Dedifferentiated amniotic fluid mesenchymal stem cell (primary cell): ENCODE results near the gene TECR.

Source experiments
- DNase-seq: peaks from one replicate; pipeline ENCODE4 v3.0.0-alpha.2; 2016; ENCODE audit errors: extremely low spot score

TECR gene

DNA sequence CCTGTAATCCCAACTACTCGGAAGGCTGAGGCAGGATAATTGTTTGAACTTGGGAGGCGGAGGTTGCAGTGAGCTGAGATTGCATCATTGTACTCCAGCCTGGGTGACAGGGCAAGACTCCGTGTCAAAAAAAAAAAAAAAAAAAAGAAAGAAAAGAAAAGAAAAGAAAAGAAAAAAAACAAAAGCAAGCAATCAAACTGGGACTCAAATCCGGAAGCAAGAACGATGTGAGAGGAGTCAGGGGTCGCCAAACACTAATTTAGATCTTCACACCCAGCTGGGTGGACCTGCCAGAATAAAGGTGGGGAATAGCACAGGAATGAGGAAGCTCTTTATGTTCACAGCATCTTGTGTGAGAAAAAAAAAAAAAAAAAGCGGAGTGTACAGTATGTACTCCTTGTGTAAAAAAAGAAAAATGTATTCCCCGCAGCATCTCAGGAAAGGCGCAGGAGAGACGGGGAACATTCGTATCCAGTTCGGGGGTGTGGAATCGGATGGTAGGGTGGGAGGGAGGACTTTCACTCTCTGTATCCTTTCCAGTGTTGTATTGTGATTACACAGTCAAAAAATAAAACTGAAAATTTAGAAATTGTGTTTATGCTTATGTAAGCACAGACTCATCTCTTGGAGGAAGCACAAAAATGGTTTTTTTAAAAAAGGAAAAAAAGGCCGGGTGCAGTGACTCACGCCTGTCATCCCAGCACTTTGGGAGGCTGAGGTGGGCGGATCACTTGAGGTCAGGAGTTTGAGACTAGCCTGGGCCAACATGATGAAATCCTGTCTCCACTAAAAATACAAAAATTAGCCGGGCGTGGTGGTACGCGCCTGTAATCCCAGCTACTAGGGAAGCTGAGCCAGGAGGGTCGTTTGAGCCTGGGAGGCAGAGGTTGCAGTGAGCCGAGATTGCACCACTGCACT, 18.8 kb upstream of the TECR start:
- DNase-seq = peak; percentile 86

DNA sequence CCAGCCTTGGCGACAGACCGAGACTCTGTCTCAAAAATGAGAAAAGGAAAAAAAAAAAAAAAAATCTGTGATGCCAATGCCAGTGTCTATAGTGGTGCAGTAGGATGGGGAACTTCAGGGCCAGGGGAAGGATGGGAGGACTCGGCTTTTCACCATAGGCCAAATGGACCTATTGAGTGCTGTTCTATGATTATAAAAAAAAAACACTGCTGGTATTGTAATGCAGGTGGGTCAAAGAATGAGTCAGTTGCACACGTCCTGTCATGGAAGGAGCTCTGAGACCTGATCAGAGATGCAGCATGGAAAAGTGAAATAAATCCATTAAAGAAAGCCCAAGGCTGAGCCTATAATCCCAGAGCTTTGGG, 18.2 kb upstream of the TECR start:
- DNase-seq = no peak

- no peak for DNase-seq
These were observed 16.9 kb upstream of the TECR start for GRCh38 chr19:14512406-14512961.

DNA sequence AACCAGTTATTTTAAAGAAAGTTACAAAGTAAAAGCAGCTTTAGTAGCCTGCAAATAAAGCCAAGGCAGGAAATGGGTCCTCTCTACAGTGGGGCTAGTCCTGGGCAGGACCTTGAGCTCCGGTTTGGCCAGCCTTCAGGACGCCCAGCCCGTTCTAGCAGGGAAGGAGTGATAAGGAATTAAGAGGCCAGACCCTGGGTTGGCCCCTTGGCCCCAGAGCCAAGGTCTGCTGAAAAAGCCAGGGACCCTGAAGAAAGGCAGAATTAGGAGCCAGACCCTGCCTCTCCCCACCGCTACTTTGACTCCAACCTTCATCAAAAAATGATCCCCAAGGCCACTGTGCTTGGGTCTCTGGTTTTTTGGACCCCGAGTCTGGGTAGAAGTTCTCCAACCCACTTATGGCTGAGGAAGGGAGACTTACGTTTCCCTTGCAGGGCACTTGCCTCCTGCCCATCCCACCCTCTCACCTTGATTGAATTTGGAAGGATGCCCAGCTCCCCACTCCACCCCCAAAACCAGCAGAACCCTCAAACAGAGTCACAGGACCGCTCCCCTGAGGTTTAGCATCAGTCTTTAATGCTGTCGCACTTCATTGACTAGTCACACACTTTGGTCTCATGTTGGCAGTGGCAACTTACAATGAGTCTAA, 15.1 kb upstream of the TECR start:
- DNase-seq = no peak

- DNase-seq = no peak
These were observed 13.8 kb upstream of the TECR start for GRCh38 chr19:14515501-14516047.

DNA sequence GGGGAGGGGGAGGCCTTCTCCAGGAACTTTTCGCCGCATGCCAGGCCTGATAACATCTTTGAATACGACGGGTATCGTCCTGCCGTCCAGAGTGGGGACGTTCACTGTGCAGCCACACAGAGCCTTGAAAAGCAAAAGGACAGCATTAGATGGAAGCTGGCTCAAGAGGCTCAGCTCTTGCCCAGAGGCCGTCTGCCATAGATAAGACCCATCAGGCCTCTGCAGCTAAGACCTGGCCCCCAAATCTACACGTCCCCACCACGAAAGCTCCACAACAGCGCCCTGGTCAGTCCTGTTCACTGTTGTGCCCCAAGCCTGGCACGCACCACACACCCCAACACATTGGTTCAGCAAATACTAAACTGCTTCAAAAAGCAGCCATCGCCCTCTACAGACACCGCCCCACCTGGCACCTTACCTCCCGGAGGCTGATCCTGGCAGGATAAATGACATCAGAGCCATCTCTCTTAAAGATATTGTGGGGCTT, 13.3 kb upstream of the TECR start:
- DNase-seq = no peak

DNA sequence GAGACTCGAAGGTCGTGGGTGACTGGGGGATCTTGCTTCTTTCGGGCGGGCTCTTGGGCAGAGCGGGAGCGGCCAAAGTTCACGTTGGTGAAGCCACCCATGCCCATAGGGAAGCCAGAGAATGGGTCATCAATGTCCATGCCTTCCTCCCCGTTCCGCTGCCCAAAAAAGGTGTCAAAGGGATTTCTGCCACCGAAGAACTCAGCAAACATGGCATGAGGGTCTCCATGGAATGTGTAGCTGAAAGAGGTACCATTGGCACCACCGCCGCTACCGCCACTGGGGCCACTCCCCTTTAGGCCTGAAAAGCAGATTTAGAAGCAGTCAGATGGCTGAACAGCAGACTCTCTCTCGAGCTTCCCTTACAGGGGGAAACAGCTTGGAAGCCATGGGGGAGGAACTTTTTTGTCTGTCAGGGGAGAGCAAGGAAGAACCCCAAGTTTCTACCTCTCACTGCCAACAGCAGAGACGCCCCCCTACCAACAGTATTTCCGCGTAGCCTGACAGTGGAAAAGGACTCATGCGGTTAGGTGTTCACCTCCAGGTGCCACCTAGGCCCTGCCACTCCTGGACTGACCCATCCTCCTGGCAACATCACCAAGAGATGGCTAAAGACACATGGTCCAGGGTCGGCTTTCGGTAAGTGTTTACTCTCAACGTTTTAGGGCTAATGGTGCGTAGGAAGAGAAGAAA, 12.5 kb upstream of the TECR start:
- no peak for DNase-seq

DNA sequence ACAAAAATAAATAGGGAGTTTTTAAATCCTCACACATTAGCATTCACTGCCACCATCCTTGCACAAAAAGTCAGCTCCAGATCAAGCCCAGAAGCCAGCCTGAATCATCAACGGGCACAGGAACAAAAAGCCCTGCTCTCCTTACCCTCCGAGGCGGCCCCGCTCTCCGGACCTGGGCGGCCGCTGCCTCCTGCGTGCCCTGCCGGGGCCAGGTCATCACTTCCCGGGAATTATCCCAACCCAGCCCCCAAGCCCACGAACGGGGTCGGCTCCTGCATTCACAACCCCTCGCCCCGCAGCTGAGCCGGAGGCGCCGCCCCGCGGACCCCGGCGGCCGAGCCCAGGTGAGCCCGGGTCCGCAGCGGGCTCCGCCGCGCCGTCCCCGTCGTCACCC, 12.0 kb upstream of the TECR start:
- no peak for DNase-seq

DNA sequence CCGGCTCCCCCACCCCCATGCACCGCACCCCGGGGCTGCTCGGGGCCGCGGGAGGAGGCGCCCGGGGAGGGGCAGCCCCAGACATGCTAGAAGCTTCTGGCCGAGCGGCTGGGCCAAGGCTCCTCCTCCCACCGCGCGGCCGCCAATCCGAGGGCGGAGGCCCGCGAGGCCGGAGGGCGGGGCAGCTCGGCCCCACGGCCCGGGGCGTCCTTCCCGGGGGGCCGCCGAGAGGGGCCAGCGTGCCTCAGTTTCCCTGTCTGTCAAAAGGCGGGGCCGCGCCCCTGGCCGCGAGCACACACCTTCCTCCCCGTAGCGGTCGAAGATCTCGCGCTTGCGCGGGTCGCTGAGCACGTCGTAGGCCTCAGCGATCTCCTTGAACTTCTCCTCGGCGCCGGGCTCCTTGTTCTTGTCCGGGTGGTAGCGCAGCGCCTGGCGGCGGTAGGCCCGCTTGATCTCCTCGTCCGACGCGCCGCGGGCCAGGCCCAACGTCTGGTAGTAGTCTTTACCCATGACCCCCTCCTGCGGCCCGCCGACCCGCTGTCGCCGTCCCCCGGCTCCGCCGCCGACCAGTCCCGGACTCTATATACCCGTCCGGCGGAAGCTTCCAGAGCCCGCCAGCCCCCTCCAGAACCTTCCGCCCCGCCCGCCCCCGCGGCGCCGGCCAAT, 11.4 kb upstream of the TECR start, which contains the start of gene DNAJB1:
DNAJB1 (minus strand) TSS at position 558 of the 666 bp plus-strand sequence; CDS start at position 510, 48 bp downstream.
- DNase-seq = peak; percentile 59

DNA sequence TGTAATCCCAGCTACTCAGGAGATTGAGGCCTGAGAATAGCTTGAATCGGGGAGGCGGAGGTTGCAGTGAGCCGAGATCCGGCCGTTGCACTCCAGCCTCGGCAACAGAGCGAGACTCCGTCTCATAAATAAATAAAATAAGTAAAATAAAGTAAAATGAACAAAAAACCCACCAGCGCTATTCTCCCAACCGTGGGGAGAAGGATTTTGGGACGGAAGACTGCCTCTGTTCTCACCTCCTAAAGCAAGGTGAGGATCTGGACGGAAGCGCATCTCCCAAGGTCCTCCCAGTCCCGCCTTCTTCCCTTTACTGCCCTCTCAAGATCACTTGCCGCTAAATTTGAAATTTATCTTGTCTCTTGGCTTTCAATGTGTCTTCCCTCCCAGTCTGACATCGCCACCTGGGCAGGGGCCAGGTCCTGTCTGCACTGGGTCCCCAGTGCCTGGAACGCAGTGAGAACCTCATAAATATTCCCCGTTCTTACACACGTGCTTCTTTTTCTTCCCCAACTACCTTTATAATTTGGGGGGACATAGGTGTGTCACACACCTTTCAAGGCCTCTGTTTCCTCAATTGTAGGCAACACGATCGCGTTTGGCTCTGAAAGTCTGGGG, 10.0 kb upstream of the TECR start:
- no peak for DNase-seq

DNA sequence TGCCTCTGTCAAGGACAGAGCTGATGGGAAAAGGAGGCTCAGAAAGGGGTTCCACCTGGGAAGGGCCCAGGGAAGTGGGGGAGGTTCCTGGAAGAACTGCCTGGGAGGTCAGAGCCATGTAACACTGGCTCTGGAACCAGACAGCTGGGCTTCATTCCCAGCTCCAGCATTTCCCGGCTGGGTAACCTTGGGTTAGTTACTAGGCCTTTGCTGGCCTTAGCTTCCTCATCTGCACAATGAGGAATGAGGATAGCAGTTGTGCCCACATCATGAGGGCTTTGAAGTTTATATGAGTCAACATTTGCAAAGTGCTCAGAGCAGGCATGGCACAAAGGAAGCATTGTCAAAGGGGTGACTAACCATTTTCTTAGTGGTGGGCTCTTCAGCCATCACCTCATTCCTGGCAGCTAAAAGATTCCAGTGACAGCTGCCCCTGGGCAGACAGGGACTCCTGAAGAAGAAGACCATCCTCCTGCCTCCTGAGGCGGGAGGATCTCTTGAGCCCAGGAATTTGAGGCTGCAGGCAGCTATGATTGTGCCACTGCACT, 9.5 kb upstream of the TECR start:
- DNase-seq = no peak

DNA sequence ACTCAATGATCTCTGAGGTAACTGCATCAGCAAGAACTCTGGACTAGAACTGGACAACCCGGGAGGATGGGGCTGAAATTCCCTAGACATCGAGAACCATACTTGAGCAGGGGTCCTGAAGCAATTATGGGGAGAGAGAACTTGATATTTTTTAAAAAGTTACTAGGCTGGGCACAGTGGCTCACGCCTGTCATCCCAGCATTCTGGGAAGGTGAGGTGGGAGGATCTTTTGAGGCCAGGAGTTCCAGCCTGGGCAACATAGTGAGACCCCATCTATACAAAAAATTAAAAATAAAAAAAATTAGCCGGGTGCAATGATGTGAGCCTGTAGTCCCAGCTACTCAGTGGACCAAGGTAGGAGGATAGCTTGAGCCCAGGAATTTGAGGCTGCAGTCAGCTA, 8.9 kb upstream of the TECR start:
- no peak for DNase-seq

DNA sequence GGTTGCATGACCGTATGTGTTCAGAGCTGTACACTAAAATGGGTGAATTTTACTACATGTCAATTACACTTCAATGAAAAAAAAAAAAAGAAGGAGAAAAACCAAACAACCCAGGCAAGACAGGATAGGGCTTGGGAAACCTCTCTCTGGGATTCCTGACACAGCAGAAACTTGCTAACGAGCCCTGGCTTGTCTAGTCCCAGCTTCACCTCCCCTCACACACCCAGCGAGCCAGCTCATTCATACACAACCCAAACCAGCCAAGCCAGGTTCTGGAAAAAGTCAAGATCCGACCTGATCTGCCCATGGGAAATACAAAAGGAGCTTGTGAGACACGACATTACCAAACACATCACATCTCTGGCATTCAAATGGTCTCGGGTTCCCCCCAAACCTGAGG, 3.7 kb upstream of the TECR start:
- DNase-seq = no peak

GRCh38 chr19:14526423-14526822, 3.0 kb upstream of the TECR start:
- DNase-seq = no peak

GRCh38 chr19:14528419-14529253, 758 bp upstream of the TECR start:
- DNase-seq = no peak

DNA sequence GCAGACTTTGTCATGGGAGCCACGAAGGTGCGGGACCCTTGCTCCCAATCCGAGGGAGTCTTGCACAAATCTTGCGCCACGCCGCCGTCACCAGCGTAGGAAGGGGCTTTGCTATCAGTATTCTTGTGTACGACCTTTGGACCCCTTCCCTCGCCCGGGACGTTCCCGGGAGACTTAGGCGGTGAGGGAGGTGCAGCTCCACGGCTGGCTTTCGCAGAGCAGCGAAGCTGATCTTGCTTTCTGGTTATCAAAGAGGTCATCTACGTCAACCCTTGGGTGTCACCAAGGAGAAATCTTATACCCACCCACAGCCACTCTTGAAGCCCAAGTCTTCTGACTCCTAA, 583 bp downstream of the TECR start:
- no peak for DNase-seq

- no peak for DNase-seq
These were observed 1.1 kb downstream of the TECR start for GRCh38 chr19:14530506-14530905.

DNA sequence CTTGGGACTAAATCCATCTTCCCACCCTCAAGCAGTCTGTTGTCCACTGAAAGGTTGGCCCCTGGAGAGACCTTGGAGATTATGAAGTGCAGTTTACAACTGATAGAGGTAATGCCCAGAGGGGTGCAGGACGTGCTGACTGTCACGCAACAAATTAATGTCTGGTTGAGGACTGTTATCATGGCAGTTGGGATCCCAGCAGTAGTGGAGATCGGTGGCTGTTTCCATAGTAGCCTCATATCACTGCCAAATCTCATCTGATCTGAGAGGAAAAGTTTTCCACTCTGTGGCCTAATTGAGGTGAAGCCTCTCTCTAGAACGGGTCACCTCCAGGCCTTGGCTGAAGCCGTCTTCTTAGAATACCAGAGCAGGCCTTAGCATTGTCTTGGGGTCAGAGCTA, 4.1 kb downstream of the TECR start:
- DNase-seq = no peak

- no peak for DNase-seq
These were observed 7.7 kb downstream of the TECR start for GRCh38 chr19:14536926-14537692.
